Gastroesophageal sphincter (tissue), 3 donors: ENCODE measurements around the gene ADORA2A.

Experiments used
- EP300 ChIP-seq: sonication (generic); formaldehyde crosslinking; IDR thresholded peaks from one replicate; pipeline ENCODE4 v1.6.1; 2017; ENCODE audit warnings: antibody characterized with exemption, mild to moderate bottlenecking
- POLR2A ChIP-seq, 2 donors: fragments of 450-650 bp; IDR thresholded peaks; one replicate each; pipeline ENCODE4 v1.6.1; 2017; ENCODE audit warnings: antibody characterized with exemption in 2 of 2, mild to moderate bottlenecking in 2 of 2, moderate library complexity in 1 of 2
- POLR2AphosphoS5 ChIP-seq: sonication (generic); formaldehyde crosslinking; IDR thresholded peaks from one replicate; pipeline ENCODE4 v1.6.1; 2017; ENCODE audit warnings: antibody characterized with exemption
- TF ChIP-seq, protein P1 (sequence below), 4 experiments: fragments of 200-600 bp in 2 of 4; fragments of 450-650 bp in 2 of 4; sonication (generic) in 1 of 4; IDR thresholded peaks; one replicate each; pipeline ENCODE4 v1.5.1; 2017 to 2019; ENCODE audit warnings: antibody characterized with exemption in 4 of 4, mild to moderate bottlenecking in 2 of 4, moderate library complexity in 2 of 4

DNA sequence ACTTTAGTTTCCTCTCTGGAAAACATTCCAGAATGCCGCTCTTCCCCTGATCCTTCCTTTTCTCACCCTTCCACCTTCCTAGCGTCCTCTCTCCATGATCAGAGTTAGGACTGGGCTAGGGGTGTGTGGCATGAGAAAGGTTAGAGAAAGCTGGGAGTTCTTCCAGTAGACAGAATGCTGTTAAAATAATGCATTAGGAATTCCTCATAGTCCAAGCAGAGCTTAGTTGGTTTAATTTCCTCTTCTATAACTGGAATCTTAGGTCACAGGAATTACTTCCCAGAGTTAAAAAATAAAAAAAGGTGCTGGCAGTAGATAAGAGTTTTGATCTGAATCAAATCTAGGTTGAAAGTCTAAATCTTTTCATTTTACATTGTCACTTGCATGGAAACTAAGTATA, 37.2 kb upstream of the ADORA2A start:
- TF ChIP-seq, protein P1, sequence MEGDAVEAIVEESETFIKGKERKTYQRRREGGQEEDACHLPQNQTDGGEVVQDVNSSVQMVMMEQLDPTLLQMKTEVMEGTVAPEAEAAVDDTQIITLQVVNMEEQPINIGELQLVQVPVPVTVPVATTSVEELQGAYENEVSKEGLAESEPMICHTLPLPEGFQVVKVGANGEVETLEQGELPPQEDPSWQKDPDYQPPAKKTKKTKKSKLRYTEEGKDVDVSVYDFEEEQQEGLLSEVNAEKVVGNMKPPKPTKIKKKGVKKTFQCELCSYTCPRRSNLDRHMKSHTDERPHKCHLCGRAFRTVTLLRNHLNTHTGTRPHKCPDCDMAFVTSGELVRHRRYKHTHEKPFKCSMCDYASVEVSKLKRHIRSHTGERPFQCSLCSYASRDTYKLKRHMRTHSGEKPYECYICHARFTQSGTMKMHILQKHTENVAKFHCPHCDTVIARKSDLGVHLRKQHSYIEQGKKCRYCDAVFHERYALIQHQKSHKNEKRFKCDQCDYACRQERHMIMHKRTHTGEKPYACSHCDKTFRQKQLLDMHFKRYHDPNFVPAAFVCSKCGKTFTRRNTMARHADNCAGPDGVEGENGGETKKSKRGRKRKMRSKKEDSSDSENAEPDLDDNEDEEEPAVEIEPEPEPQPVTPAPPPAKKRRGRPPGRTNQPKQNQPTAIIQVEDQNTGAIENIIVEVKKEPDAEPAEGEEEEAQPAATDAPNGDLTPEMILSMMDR (IDR thresholded peaks at IDR 0.05), result no peak
- TF ChIP-seq POLR2A (IDR thresholded peaks at IDR 0.05), result no peak
- TF ChIP-seq POLR2AphosphoS5, result no peak
- no peak for TF ChIP-seq EP300
